Stomach (tissue), 4 donors: ENCODE measurements around the gene ZNF440.
A peak's percentile ranks its signal among the peaks of the same experiment; 100 is the strongest.

Experiments used
- CTCF ChIP-seq, 7 experiments: fragments of 450-650 bp in 4 of 7; fragments of 200-600 bp in 3 of 7; sonication (generic) in 3 of 7; IDR thresholded peaks; one replicate each; pipeline ENCODE4 v1.5.1; 2016 to 2019; ENCODE audit warnings: antibody characterized with exemption in 7 of 7, control low read depth in 2 of 7, mild to moderate bottlenecking in 1 of 7
- EP300 ChIP-seq: sonication (generic); formaldehyde crosslinking; IDR thresholded peaks from one replicate; pipeline ENCODE4 v1.6.1; 2017; ENCODE audit warnings: antibody characterized with exemption
- POLR2A ChIP-seq, 4 donors: fragments of 450-650 bp; IDR thresholded peaks; one replicate each; pipeline ENCODE4 v1.6.1; 2016; ENCODE audit warnings: antibody characterized with exemption in 4 of 4, control low read depth in 2 of 4, mild to moderate bottlenecking in 1 of 4, moderate library complexity in 1 of 4
- POLR2AphosphoS5 ChIP-seq, 3 donors: sonication (generic); formaldehyde crosslinking; IDR thresholded peaks; one replicate each; pipeline ENCODE4 v1.6.1; 2016; ENCODE audit warnings: antibody characterized with exemption in 3 of 3

- TF ChIP-seq CTCF (IDR thresholded peaks at IDR 0.05) = no peak
- TF ChIP-seq POLR2A (IDR thresholded peaks at IDR 0.05) = no peak
- TF ChIP-seq POLR2AphosphoS5 (IDR thresholded peaks at IDR 0.05) = peak in 2 of 3 donors; percentile 59 to 79
- no peak for TF ChIP-seq EP300
Measured at GRCh38 chr19:11848594-11849469, 34.8 kb downstream of the ZNF440 start, which contains the start of gene ZNF439.
